Measurements from ENCODE around the gene CIZ1. TPM values are rescaled to one million over a fixed set of nuclear protein-coding genes. Genes with fewer than 3 reads are reported as not detected.
A peak's percentile ranks its signal among the peaks of the same experiment; 100 is the strongest.

Gene CIZ1
- total and polyA plus RNA-seq, 9 of the 15 experiments (the other 6 are each of a cell fraction or from before 2014, with no cell fraction given) = 6.6 to 329 (median 87.8) TPM

DNA sequence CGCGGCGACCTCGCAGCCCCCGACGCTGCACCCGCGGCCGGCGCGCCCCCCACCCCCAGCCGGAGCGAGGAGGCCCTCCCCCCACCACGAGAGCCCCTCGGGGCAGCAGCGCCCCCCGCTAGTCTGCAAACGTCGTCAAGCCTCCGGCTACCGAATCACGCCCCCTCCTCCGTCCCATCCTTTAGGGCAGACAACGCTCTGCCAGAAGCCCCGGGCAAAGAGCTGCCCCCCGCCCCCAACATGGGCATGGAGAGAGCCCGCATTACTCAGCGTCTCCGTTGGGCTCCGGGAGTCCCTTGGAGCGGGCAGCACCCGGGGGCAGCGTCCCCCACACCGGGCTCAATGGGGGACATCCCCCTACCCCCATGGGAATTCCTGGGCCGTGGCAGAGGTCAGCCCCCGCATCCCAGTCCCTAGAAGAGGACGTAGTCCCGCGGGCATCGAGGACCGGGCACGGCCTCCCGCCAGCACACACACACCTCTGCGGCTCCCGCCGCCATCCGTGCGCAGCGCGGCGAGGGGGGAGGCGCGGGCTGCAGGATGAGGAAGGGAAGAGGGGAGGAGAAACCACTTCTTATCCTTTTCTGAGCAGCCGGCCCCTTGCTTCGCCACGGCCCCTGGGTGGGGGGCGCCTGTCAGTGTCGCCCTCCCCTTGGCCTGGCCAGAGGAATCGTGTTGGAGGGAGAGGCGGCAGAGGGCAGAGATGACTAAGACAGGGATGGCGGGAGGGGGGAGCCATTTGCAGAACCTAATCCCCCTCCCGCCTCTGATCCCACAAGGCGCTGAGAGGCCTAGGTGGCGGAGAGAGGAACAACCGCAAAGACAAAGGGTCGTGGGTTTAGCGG is 12.6 kb upstream of the CIZ1 start (continued):
- TF ChIP-seq, protein P1, sequence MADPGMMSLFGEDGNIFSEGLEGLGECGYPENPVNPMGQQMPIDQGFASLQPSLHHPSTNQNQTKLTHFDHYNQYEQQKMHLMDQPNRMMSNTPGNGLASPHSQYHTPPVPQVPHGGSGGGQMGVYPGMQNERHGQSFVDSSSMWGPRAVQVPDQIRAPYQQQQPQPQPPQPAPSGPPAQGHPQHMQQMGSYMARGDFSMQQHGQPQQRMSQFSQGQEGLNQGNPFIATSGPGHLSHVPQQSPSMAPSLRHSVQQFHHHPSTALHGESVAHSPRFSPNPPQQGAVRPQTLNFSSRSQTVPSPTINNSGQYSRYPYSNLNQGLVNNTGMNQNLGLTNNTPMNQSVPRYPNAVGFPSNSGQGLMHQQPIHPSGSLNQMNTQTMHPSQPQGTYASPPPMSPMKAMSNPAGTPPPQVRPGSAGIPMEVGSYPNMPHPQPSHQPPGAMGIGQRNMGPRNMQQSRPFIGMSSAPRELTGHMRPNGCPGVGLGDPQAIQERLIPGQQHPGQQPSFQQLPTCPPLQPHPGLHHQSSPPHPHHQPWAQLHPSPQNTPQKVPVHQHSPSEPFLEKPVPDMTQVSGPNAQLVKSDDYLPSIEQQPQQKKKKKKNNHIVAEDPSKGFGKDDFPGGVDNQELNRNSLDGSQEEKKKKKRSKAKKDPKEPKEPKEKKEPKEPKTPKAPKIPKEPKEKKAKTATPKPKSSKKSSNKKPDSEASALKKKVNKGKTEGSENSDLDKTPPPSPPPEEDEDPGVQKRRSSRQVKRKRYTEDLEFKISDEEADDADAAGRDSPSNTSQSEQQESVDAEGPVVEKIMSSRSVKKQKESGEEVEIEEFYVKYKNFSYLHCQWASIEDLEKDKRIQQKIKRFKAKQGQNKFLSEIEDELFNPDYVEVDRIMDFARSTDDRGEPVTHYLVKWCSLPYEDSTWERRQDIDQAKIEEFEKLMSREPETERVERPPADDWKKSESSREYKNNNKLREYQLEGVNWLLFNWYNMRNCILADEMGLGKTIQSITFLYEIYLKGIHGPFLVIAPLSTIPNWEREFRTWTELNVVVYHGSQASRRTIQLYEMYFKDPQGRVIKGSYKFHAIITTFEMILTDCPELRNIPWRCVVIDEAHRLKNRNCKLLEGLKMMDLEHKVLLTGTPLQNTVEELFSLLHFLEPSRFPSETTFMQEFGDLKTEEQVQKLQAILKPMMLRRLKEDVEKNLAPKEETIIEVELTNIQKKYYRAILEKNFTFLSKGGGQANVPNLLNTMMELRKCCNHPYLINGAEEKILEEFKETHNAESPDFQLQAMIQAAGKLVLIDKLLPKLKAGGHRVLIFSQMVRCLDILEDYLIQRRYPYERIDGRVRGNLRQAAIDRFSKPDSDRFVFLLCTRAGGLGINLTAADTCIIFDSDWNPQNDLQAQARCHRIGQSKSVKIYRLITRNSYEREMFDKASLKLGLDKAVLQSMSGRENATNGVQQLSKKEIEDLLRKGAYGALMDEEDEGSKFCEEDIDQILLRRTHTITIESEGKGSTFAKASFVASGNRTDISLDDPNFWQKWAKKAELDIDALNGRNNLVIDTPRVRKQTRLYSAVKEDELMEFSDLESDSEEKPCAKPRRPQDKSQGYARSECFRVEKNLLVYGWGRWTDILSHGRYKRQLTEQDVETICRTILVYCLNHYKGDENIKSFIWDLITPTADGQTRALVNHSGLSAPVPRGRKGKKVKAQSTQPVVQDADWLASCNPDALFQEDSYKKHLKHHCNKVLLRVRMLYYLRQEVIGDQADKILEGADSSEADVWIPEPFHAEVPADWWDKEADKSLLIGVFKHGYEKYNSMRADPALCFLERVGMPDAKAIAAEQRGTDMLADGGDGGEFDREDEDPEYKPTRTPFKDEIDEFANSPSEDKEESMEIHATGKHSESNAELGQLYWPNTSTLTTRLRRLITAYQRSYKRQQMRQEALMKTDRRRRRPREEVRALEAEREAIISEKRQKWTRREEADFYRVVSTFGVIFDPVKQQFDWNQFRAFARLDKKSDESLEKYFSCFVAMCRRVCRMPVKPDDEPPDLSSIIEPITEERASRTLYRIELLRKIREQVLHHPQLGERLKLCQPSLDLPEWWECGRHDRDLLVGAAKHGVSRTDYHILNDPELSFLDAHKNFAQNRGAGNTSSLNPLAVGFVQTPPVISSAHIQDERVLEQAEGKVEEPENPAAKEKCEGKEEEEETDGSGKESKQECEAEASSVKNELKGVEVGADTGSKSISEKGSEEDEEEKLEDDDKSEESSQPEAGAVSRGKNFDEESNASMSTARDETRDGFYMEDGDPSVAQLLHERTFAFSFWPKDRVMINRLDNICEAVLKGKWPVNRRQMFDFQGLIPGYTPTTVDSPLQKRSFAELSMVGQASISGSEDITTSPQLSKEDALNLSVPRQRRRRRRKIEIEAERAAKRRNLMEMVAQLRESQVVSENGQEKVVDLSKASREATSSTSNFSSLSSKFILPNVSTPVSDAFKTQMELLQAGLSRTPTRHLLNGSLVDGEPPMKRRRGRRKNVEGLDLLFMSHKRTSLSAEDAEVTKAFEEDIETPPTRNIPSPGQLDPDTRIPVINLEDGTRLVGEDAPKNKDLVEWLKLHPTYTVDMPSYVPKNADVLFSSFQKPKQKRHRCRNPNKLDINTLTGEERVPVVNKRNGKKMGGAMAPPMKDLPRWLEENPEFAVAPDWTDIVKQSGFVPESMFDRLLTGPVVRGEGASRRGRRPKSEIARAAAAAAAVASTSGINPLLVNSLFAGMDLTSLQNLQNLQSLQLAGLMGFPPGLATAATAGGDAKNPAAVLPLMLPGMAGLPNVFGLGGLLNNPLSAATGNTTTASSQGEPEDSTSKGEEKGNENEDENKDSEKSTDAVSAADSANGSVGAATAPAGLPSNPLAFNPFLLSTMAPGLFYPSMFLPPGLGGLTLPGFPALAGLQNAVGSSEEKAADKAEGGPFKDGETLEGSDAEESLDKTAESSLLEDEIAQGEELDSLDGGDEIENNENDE (IDR thresholded peaks at IDR 0.05; ENCODE audit: low read depth, low read length) = no peak
- TF ChIP-seq, protein P2, sequence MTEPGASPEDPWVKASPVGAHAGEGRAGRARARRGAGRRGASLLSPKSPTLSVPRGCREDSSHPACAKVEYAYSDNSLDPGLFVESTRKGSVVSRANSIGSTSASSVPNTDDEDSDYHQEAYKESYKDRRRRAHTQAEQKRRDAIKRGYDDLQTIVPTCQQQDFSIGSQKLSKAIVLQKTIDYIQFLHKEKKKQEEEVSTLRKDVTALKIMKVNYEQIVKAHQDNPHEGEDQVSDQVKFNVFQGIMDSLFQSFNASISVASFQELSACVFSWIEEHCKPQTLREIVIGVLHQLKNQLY (CRISPR knock-in tag; conservative IDR thresholded peaks at IDR 0.05) = peak in 1 of 2 experiments; percentile 81; a peak in 2 of 4 replicates
- TF ChIP-seq LEF1 (IDR thresholded peaks at IDR 0.05) = no peak
- peak; percentile 58; the same call in 1 of the 2 replicates for TF ChIP-seq MYC (IDR thresholded peaks at IDR 0.05; ENCODE audit: low read depth, low read length)
- peak; percentile 86; the same call in 1 of the 2 replicates for TF ChIP-seq MYC (CRISPR knock-in tag; IDR thresholded peaks at IDR 0.05; ENCODE audit: borderline replicate concordance, low read depth)
- TF ChIP-seq DPF2 (IDR thresholded peaks at IDR 0.05) = peak; percentile 73
- no peak for TF ChIP-seq SAFB (IDR thresholded peaks at IDR 0.05; ENCODE audit: borderline replicate concordance, low read depth, low read length)
- peak; percentile 42 for TF ChIP-seq MEIS2 (IDR thresholded peaks at IDR 0.05; ENCODE audit: partially characterized antibody)
- no peak for TF ChIP-seq ZNF655 (CRISPR knock-in tag; IDR thresholded peaks at IDR 0.05)
- no peak for TF ChIP-seq HDAC3 (IDR thresholded peaks at IDR 0.05; ENCODE audit: borderline replicate concordance, partially characterized antibody)
- TF ChIP-seq ZNF586 (CRISPR knock-in tag; conservative IDR thresholded peaks at IDR 0.05) = peak; percentile 66; the same call in 1 of the 2 replicates

Data from K562 (cell line).